Measurements from ENCODE around the gene RAD51AP1. TPM values are rescaled to one million over a fixed set of nuclear protein-coding genes. Genes with fewer than 3 reads are reported as not detected.

RAD51AP1 gene
- total and polyA plus RNA-seq, 2 donors (not counting 1 experiment from before 2014, with no cell fraction given) = 3.5 to 4.6 TPM

DNA sequence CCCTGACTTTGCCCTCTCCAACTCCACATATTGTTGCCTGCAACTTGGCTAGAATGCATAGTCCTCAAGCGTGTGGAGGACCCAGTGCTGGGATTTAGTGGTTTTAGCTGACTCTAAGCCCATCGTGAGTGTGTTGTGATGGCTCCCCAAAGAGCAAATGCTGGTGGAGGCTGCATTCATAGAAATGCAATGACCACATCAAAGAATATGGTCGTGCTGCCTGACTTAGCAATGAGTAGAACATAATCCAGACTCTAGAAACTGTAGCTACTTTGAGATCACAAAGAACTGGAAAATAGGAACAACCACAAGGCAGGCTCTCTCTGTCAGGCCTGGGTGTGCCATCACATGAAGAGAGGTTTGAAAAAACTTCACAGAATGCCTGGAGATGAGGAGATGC lies 24.6 kb downstream of the RAD51AP1 start:
- no peak for ATAC-seq (ENCODE audit: low read depth)
- Histone ChIP-seq H3K79me2 (ENCODE audit: control insufficient read depth, insufficient read depth, low read length) (no peaks in the 10 kb centered on the region), H3K4me2 (replicated peaks; ENCODE audit: low read depth, low read length, poor library complexity, severe bottlenecking) (no peak overlapping the region), H3K4me1 (ENCODE audit: control insufficient read depth in 2 of 2, insufficient read depth in 2 of 2, low read length in 2 of 2) (peaks cover 56 to 63% of the 10 kb centered on the region in 2 donors), H3K36me3 (replicated peaks in 1 of 2; ENCODE audit: control extremely low read depth in 1 of 2, control insufficient read depth in 1 of 2, extremely low read depth in 1 of 2, insufficient read depth in 2 of 2, low read length in 1 of 2) (no peaks in the 10 kb centered on the region), H3K9ac (ENCODE audit: low read length) (no peak overlapping the region), H4K20me1 (ENCODE audit: control insufficient read depth, insufficient read depth, low read length, poor library complexity, severe bottlenecking) (no peaks in the 10 kb centered on the region), H3K4me3 (ENCODE audit: control extremely low read depth in 1 of 5, extremely low read depth in 1 of 5, insufficient read depth in 1 of 5, low read depth in 2 of 5, low read length in 4 of 5) (no peak overlapping the region), H3K27ac (ENCODE audit: low read length in 2 of 2) (no peak overlapping the region), H3K27me3 (replicated peaks in 1 of 4; ENCODE audit: control extremely low read depth in 1 of 4, control insufficient read depth in 3 of 4, insufficient read depth in 4 of 4, low read length in 3 of 4) (no peaks in the 10 kb centered on the region), H3K9me3 (ENCODE audit: control extremely low read depth in 1 of 3, control insufficient read depth in 2 of 3, insufficient read depth in 1 of 3, low read length in 2 of 3) (no peaks in the 10 kb centered on the region), H2AFZ (ENCODE audit: insufficient read depth, low read depth, low read length, poor library complexity, severe bottlenecking) (peak overlapping the region; percentile 40)
- Mint-ChIP-seq H3K9me3 (ENCODE audit: insufficient read depth) (no peaks in the 10 kb centered on the region), H3K4me1 (peaks cover 54% of the 10 kb centered on the region), H3K4me3 (no peak overlapping the region), H3K27ac (no peak overlapping the region), H3K27me3 (no peaks in the 10 kb centered on the region)
- WGBS (ENCODE audit: insufficient coverage) = 44% methylated on average over 2 of the region's 3 CpGs
- ChIA-PET POLR2A (no interaction called here), CTCF (interaction anchor here (1.8 kb wide), 1 partner anchor 41 kb away, joined by 9 read pairs; no protein-coding TSS in a partner anchor)
- intact Hi-C loops (cut with micrococcal nuclease) = loop anchor here (10.0 kb wide), 1 partner anchor 261 kb away; no protein-coding TSS in a partner anchor
- no peak for TF ChIP-seq EZH2 (IDR thresholded peaks at IDR 0.05; ENCODE audit: borderline replicate concordance, insufficient read depth, low read depth, low read length, poor library complexity, severe bottlenecking)
- TF ChIP-seq, protein P1, sequence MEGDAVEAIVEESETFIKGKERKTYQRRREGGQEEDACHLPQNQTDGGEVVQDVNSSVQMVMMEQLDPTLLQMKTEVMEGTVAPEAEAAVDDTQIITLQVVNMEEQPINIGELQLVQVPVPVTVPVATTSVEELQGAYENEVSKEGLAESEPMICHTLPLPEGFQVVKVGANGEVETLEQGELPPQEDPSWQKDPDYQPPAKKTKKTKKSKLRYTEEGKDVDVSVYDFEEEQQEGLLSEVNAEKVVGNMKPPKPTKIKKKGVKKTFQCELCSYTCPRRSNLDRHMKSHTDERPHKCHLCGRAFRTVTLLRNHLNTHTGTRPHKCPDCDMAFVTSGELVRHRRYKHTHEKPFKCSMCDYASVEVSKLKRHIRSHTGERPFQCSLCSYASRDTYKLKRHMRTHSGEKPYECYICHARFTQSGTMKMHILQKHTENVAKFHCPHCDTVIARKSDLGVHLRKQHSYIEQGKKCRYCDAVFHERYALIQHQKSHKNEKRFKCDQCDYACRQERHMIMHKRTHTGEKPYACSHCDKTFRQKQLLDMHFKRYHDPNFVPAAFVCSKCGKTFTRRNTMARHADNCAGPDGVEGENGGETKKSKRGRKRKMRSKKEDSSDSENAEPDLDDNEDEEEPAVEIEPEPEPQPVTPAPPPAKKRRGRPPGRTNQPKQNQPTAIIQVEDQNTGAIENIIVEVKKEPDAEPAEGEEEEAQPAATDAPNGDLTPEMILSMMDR (IDR thresholded peaks at IDR 0.05) = no peak
- no peak for DNase-seq

DNA sequence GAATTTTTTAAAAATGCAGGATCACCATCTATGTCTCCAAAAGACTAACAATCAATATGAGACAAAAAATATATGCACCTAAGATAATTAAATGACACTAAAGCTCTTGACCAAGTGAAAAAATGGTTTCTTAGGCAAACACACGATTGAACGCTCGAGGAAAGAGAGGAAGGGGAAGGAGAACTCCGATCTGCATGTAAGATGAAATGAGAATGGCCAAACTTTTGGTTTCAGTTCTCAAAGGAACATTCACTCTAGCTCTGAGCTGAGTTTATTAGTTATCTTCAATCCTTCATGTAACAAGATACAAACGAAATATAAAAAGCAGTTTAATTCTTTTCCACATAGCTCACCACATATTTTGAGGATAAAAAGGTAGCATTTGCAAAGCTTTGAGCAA lies 26.1 kb downstream of the RAD51AP1 start:
- peak overlapping the region; percentile 46 for H3K9ac ChIP-seq (ENCODE audit: low read length)
- H3K79me2 ChIP-seq (ENCODE audit: control insufficient read depth, insufficient read depth, low read length) = no peaks in the 10 kb centered on the region
- peak overlapping the region; percentile 64 for H2AFZ ChIP-seq (ENCODE audit: insufficient read depth, low read depth, low read length, poor library complexity, severe bottlenecking)
- H3K27ac ChIP-seq (ENCODE audit: low read length in 2 of 2) = peak overlapping the region; percentile 68 to 91
- Mint-ChIP-seq H3K27ac (peak overlapping the region; percentile 94), H3K4me3 (peak overlapping the region; percentile 80), H3K4me1 (peaks cover 66% of the 10 kb centered on the region), H3K9me3 (ENCODE audit: insufficient read depth) (no peaks in the 10 kb centered on the region), H3K27me3 (no peaks in the 10 kb centered on the region)
- POLR2A ChIA-PET = interaction anchor here (0.6 to 0.8 kb wide), 2 partner anchors 27 to 40 kb away, joined by 3 read pairs; a partner anchor contains a TSS
- H3K9me3 ChIP-seq (ENCODE audit: control extremely low read depth in 1 of 3, control insufficient read depth in 2 of 3, insufficient read depth in 1 of 3, low read length in 2 of 3) = no peaks in the 10 kb centered on the region
- H4K20me1 ChIP-seq (ENCODE audit: control insufficient read depth, insufficient read depth, low read length, poor library complexity, severe bottlenecking) = no peaks in the 10 kb centered on the region
- no peak for TF ChIP-seq EZH2 (IDR thresholded peaks at IDR 0.05; ENCODE audit: borderline replicate concordance, insufficient read depth, low read depth, low read length, poor library complexity, severe bottlenecking)
- TF ChIP-seq, protein P1 (IDR thresholded peaks at IDR 0.05) = no peak
- intact Hi-C loops (cut with micrococcal nuclease) = loop anchor here (1.0 to 10.0 kb wide), 3 partner anchors 27 to 260 kb away; partner anchors contain the start of gene RAD51AP1
- H3K27me3 ChIP-seq (replicated peaks in 1 of 4; ENCODE audit: control extremely low read depth in 1 of 4, control insufficient read depth in 3 of 4, insufficient read depth in 4 of 4, low read length in 3 of 4) = no peaks in the 10 kb centered on the region
- WGBS (ENCODE audit: insufficient coverage) = 0% methylated on average over 3 of the region's 5 CpGs
- peak overlapping the region in 4 of 5 experiments; percentile 5 to 40 (median 20) for H3K4me3 ChIP-seq (ENCODE audit: control extremely low read depth in 1 of 5, extremely low read depth in 1 of 5, insufficient read depth in 1 of 5, low read depth in 2 of 5, low read length in 4 of 5)
- H3K36me3 ChIP-seq (replicated peaks in 1 of 2; ENCODE audit: control extremely low read depth in 1 of 2, control insufficient read depth in 1 of 2, extremely low read depth in 1 of 2, insufficient read depth in 2 of 2, low read length in 1 of 2) = no peaks in the 10 kb centered on the region
- CTCF ChIA-PET = interaction anchor here (1.0 to 2.4 kb wide), 3 partner anchors 11 to 27 kb away, joined by 5 read pairs; partner anchors contain the start of gene RAD51AP1
- peaks cover 62 to 77% of the 10 kb centered on the region in 2 donors for H3K4me1 ChIP-seq (ENCODE audit: control insufficient read depth in 2 of 2, insufficient read depth in 2 of 2, low read length in 2 of 2)
- DNase-seq = peak; percentile 59
- peak; percentile 40 for ATAC-seq (ENCODE audit: low read depth)
- peak overlapping the region; percentile 62 for H3K4me2 ChIP-seq (replicated peaks; ENCODE audit: low read depth, low read length, poor library complexity, severe bottlenecking)
